Body of pancreas (tissue), 4 donors: Measurements from ENCODE around the gene DAPK3.

Experiments used
- CTCF ChIP-seq, 7 experiments: fragments of 450-650 bp in 4 of 7; fragments of 200-600 bp in 3 of 7; sonication (generic) in 3 of 7; IDR thresholded peaks; one replicate each; pipeline ENCODE4 v1.5.1; 2016 to 2019; ENCODE audit warnings: antibody characterized with exemption in 7 of 7
- POLR2A ChIP-seq, 3 donors: fragments of 450-650 bp; IDR thresholded peaks; one replicate each; pipeline ENCODE4 v1.6.1; 2016; ENCODE audit warnings: antibody characterized with exemption in 3 of 3, mild to moderate bottlenecking in 2 of 3

GRCh38 chr19:3985643-3986259, 14.9 kb upstream of the DAPK3 start:
- no peak for TF ChIP-seq POLR2A (IDR thresholded peaks at IDR 0.05)
- TF ChIP-seq CTCF (IDR thresholded peaks at IDR 0.05) = no peak
